GM19455 (cell line): ENCODE data around the gene DYSF.

Source experiments
- ATAC-seq: cut with Tn5 transposase; IDR thresholded peaks from one replicate; pipeline ENCODE4 v1.9.1; 2021; ENCODE audit not compliant: unreplicated experiment

DYSF gene

GRCh38 chr2:71521436-71521950, 68.1 kb downstream of the DYSF start:
- no peak for ATAC-seq

GRCh38 chr2:71524476-71524875, 71.1 kb downstream of the DYSF start:
- no peak for ATAC-seq

- ATAC-seq, result no peak
These were observed 72.8 kb downstream of the DYSF start for GRCh38 chr2:71526141-71526540.

GRCh38 chr2:71526975-71527374, 73.6 kb downstream of the DYSF start:
- ATAC-seq, result no peak

- no peak for ATAC-seq
These were observed 74.8 kb downstream of the DYSF start for GRCh38 chr2:71528131-71528591.

GRCh38 chr2:71528749-71529148, 75.4 kb downstream of the DYSF start:
- no peak for ATAC-seq

- ATAC-seq, result no peak
These were observed 76.8 kb downstream of the DYSF start for GRCh38 chr2:71530211-71530610.

- ATAC-seq, result no peak
These were observed 77.4 kb downstream of the DYSF start for GRCh38 chr2:71530641-71531332.

- ATAC-seq, result no peak
These were observed 78.2 kb downstream of the DYSF start for GRCh38 chr2:71531522-71532047.

- ATAC-seq, result no peak
These were observed 79.0 kb downstream of the DYSF start for GRCh38 chr2:71532327-71532726.

- no peak for ATAC-seq
These were observed 80.8 kb downstream of the DYSF start for GRCh38 chr2:71534201-71534600.

GRCh38 chr2:71534826-71535225, 81.5 kb downstream of the DYSF start:
- no peak for ATAC-seq

- ATAC-seq, result no peak
These were observed 82.2 kb downstream of the DYSF start for GRCh38 chr2:71535526-71535925.

GRCh38 chr2:71536226-71536671, 82.9 kb downstream of the DYSF start:
- no peak for ATAC-seq

GRCh38 chr2:71538241-71538640, 84.9 kb downstream of the DYSF start:
- no peak for ATAC-seq

GRCh38 chr2:71538656-71539265, 85.4 kb downstream of the DYSF start:
- ATAC-seq, result no peak

GRCh38 chr2:71540818-71541217, 87.5 kb downstream of the DYSF start:
- no peak for ATAC-seq

GRCh38 chr2:71544919-71545571, 91.7 kb downstream of the DYSF start:
- no peak for ATAC-seq

- ATAC-seq, result no peak
These were observed 92.4 kb downstream of the DYSF start for GRCh38 chr2:71545572-71546274.

- no peak for ATAC-seq
These were observed 92.9 kb downstream of the DYSF start for GRCh38 chr2:71546275-71546638.

- ATAC-seq, result no peak
These were observed 93.5 kb downstream of the DYSF start for GRCh38 chr2:71546777-71547281.
